Measurements from ENCODE around the gene ZNF710.

The ZNF710 gene

DNA sequence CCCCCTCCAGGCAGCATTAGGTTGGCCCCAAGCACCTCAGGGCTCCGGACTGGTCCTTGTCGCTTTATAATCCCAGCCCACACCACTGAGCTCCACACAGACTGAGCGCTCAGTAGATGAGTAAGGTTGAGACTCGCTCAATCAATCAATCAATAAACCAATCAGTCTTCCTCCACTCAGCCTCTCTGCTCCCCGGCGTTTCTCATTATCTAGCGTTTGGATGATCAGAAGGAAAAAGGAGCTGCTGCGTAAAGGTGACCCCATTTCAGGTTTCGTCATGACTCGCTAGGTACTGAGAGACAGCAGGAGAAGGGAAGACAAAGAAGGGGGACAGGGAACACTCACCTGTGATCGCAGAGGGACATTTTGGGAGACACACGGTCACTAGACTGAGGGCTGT lies 41.2 kb downstream of the ZNF710 start:
- no peak for DNase-seq

DNA sequence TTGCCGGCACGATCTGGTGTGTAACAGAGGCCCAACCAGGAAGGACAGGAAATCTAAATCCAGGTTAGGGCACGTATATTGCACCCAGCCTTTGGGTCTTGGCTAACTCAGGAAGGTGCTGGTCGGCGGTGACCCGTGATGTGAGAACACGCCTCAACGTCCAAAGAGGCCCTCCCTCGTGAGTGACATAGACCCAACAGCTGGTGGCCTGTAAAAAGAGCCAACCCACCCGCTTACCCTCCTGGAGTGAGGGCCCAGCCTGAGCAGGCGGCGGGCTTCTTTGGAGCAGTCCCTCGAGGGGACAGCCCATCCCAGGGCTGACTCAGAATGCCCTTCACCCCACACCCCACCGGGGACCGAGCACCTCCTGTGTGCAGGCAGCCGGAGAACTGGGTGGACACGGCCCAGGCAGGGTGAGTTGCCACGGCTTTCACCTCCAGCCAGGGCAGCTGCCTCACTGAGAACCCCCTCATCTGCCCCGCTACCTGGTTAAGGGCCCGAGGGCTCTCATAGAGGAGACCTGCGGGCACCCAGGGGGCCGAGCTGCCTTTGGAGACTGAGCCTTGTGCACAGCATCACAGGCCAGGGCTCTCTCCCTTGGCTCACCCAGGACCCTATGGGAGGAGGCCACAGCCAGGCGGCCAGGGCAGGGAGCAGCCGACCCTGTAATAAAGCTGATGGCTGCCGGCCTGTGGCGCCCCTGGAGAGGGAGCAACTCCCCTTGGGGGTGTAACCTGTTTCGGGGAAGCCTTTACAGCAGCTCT lies 41.8 kb downstream of the ZNF710 start:
- no peak for DNase-seq

DNA sequence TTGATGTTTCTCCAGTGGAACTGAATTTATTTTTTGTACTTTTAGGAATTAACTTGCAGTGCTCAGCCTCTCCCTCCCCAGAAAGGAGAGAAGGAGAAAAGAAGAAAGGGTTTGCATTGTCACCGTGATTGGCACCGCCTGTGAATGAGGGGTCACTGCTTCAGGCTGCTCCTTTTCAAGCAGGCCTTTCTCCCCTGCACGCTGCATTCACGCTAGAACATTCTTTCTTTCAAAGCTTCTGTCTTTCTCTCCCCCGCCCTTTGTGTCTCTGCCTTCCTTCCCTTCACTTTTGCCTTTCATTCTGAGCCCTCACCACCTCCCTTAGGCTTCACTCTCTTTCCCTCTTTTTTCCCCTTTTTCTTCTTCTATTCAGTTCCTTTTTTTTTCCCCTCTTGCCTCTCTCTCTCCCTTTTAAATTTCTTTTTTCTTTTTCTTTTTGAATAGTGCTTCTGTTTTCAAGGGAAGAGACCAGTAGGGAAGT lies 42.4 kb downstream of the ZNF710 start:
- no peak for DNase-seq

DNA sequence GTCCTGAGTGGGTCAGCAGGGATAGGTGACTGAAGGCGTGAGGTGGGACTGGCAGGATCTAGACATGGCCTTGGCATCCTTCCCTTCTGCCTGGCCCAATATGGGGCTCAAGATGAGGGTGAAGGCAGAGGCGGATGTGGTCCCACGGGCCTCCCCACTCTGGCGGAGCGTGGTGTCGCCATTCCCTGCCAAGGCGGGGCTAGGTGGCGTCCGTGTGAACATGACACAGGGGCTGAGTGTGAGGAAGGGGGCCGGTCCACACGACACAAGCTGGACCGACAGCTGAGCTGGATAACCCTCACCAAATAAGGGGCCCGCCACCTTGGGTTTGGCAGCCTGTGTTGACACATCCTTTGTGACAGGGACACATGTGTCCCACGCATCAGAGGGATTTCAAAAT lies 43.1 kb downstream of the ZNF710 start:
- no peak for DNase-seq

DNA sequence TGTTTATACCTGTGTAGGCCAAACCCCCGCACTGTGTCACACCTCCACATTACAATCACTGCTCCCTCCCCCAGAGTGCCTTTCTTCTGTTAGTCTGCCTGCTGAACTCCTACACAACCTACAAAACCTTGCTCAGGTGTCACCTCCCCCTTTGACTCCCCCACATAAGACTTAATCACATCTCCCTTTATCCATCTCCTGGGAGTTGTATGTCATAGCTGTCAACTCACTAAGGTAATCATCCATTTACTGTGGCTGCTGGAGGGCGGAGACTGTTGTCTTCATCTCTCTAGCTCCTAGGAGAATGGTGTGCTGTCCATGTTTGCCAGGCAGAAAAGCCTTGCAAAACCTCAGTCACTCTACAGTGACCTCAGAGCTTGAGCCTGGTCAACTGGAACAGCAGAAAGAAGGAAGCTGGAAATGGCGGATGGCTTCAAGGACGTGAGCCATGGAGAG lies 43.8 kb downstream of the ZNF710 start:
- no peak for DNase-seq

DNA sequence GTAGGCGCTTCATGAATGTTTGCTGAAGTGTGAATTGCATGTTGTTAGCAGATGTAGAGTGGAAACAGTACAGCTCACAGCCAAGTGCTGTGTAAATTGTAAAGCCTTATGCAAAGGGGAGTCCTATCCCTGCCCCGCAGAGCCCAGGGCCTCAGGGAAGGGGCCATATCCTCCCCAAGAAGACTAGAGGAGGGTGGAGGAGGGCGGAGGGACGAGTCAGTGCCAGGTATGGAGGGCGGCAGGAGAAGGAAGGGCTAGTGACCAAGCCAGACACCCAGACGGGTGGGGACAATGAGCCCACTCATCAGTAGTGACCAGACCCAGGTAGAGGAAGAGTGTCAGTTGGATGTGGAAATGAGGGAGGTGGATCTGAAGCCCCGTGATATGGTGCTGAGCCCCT lies 45.2 kb downstream of the ZNF710 start:
- DNase-seq = no peak

DNA sequence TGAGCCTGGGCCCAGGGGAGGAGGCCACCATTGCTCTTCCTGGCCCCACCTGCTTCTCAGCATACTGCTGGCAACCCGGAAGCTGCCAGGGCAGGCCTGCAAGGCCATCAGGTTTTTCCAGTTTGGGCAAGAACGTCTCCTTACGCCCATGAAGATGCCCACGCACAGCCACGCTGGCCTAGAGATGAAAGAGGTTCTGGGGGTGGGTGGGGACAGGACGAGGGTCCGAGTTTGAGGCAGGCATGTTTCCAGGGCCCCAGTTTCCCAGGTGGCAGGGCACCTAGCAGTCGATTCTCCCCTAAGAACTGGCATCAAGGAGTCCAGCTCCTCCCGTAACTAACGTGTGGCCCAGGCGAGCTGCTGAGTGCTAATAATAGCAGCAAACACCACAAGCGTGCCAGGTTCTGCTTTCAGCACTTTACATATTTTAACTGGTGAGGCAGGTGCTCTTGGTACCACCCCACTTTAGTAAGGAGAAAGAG lies 45.8 kb downstream of the ZNF710 start:
- DNase-seq = no peak

DNA sequence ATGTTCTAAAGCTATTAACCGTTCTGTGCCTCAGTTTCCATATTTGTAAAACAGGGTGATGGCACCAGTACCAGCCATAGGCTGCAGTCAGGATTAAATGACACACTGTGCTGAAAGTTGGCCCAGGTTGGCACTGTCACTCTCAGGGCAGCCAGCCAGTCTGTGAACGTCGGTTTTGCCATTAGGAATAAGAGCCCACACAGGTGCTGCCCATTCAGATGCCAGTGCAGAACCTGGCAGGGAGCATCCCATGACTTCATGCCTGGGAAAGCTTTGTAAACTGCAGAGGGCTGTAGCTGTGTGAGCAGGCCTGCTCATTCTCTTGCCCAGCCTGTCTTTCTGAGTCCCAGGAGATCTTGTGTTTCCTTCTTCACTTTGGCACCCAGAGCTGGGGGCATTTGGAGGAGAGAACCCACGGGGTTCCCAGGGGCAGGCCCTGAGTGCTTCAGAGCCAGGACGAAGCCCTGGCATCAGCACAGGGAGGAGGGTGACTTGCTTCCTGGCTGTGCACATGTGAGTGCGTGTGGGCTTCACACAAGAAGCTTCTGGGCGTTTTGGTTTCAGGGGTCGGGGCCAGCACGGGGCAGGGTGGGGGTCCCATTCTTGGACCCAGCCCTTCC lies 46.9 kb downstream of the ZNF710 start:
- no peak for DNase-seq

DNA sequence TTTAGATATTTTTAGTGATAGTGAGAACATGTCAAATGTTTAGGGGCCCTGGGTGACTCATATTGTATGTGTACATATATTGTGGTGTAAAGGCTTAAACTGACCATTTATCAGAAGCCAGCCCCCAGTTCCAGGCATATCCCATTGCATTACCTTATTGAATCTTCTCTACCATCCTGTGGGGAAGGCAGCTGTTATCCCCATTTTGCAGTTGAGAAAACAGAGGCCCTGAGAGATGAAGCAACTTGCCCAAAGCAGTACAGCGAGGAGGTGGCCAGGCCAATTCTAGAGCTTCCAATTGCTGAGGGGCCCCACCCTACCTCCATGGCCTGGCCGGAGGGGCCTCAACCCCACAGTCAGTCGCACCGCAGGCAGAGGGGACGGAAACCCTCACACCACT lies 47.9 kb downstream of the ZNF710 start:
- DNase-seq = no peak

DNA sequence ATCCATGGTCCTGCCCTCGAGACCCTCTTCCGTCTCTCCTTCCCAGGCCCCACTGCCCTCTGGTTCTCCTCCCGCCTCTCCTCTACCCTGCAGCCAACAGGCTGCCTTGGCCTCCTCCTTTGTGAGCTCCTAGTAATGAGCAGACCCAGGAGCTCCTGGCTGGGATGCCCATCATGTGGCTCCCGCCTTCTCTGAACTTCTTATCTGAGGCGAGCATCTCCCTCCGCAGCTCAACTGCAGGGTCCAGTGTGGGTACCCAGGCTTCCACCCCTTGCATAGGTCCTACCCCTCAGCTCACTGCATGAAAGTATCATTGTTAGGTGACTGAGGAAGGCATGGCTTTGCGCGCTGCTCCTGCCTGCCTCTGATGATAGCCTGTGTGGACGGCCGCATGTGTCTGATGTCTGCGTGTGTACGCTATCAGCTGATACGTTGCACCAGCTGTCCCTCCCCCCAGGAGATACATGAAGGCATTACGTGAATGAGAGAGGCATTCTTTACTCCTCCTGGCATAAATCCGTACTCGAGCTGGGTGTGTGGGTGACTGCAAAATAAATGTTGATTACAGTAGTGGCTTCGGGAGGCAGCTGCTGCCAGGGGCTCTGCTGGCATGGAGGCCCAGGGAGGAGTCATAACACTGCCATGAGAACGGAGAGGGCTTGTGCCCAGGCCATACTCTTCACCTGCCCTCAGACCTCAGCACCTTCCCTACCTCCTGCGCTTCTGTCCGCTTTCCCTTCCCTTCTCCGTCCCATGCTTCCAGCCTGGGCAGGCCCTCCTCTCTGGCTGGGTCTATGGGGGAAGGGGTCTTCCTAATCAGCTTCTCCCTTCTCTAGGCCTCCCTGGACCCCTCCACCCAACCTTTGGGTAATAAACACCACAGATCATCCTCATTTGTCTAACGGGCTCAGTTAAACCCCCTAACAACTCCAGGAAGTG lies 48.8 kb downstream of the ZNF710 start:
- DNase-seq = no peak

DNA sequence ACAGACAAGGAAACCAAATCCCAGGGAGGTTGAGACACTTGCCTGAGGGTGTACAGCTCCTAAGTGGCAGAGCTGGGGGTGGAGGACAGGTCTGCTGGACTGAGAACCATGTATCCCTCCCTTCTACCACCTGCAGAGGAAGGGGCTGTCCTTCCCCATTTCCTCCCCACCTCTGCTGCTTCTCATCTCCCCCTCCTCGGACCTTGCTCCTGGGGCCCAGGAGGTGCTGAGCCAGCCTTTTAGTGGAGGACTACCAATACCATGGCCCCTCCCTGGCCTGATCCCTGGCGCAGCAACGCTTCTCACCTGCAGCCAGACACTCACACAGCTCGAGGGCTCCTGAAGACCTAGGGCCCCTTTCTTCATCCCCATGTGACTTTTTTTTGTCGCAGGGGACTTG lies 50.8 kb downstream of the ZNF710 start:
- DNase-seq = no peak

DNA sequence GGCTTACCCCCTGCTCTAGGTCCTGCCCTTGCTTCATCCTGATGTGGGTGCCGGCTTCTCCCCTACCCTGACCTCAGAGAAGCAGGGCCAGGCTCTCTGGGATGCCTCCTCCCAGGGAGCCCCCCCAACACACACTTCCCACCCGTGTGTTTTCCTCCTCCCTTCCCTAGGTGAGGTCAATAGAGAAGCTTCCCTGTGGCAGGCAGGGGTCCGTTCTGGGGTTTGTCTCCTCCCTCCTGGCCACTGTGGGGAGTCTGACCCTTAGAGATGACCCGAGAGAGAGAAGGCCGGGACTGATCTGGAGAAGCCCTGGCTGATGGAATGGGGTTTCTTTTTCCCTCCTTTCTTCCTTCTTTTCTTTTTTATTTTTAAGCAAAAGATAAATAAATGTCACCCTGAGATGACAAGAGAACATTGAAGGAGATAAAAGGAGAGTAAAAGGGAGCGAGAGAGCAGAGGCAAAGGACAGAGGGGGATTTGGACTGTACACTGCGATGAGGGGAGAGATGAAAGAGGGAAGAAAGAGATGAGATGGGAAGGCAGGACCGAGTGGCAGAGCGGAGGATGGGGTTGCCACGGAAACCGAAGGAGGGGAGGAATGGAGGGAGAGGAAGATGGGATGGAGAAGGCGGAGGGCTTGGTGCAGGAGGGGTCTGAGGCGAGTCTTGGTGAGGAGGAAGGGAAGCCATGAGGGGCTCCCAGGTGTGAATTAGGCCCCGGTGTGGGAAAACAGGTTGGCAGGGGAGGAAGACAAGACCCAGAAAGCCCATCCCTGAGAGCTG lies 52.8 kb downstream of the ZNF710 start:
- DNase-seq = no peak

DNA sequence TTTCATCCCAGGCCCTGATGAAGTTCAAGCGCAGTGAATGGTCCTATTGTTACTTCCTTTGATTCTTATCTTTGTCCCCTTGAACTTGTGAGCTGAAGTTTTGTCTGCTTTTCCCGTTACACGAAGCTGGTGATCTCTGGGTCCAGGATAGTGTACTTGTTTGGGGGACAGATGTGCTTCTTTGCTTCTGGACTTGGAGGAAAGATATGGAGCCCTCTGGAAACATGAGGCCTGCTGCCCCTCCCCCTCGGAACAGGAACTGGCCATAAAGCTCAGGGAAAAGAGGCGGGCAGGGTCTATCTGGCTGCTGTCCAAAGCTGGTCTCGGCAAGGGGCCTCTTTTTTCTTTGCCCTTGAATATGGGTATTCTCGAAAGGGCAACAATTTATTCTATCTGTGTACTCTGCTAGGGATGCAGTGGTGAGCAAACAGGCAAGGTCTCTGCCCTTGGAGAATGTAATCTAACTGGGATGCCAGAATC lies 53.5 kb downstream of the ZNF710 start:
- DNase-seq = no peak

DNA sequence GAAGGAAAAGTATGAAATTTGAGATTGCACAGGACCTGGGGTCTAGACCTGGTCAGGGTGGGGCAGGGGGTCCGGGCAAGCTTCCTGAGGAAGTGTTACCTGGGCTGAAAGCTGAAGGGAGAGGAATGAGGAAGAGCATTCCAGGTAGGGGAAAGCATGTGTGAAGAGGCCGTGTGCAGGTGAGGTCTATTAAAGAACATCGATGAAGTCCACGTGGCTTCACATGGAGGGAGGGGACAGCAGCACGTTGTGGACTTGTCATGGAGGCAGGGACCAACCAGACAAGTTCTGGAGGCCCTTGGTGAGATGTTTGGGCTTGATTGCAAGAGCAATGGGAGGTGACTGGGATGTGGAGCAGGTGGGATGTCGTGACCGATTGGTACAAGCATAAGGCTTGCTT lies 54.1 kb downstream of the ZNF710 start:
- no peak for DNase-seq

DNA sequence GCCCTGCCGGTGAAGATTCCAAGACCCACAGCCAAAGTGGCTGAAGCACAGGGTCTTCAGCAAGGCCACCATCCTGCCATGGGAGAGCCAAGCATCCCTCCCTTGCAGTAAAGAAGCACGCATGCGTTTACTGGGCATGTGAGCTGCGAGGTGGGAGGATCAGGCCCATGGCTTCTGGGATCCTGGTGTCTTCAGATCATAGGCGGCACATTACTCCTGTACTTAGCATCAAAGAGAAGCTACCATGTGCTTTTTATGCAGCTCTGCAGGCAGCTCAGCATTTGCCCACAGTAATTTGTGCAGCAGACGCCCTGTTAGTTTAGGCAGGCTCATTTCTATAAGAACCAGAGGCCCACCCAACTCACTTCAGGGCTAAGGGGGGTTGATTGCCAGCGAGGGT lies 55.4 kb downstream of the ZNF710 start:
- DNase-seq = no peak

DNA sequence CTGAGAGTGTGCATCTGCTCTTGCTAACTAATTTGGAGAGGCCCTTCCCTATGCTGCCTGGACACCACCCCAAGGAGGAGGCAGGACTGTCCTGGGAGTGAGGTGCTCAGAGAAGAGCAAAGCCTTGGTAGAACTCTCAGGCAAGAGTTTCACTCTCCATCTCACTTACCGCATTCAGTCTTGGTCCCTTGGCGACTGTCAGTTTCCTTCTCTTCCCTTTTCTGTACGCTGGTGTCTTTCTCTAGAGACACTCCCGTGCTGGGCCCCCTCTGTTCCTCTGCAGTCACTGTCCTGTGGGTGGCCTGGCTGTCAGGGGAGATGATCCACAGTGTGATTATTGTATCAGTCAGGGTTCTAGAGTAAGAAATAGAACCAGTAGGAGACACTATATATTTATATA lies 57.2 kb downstream of the ZNF710 start:
- DNase-seq = no peak

DNA sequence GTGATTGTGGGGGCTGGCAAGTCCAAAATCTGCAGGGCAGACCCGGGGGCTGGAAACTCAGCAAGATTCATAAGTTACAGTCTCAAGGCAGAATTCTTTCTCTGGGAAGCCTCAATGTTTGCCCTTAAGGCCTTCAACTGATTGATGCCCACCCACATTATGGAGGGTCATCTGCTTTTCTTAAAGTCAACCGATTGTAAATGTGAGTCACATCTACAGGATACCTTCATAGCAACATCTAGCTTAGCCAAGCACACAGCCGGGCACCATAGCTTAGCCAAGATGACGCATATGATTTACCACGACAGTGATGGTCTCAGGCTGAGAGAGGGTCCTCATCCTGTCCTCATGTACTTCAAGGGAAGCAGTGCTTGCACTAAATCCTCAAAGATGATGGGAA lies 57.7 kb downstream of the ZNF710 start:
- no peak for DNase-seq

DNA sequence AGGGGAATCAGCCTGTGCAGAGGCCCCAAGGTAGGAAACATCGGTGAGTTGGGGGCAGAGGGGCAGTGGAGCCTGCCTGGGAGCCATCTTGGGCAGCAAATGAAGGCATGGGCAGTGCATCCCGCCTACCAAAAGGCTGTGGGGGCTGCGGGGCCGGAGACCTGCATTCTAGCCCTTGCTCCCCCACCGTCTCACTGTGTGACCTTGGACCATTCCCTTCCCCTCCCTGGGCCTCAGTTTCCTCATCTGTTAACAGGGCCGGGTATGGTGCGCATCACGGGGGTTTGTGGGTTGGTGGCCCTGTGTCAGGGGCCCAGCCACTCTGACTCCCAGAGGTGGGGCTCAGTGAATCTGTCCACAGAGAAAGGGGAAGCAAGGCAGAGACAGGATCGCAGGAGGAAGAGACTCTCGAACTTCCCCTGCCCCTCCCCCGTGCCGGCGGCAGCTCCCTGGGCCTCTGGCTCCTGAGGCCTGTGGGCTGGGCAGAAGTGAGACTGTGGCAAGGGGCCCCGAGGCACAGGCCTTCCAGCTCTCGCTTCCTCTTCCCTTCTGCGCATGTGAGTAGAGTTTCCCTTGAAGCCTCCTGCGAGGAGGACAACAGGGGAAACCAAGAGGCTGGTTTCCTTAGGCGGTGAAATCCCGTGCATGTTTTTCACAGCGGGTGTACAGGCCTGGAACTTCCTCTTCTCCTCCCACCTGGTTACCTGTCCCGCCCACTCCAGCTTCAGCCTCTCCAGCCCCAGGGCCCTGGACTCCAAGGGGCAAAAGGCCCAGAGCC lies 58.3 kb downstream of the ZNF710 start:
- DNase-seq = peak; percentile 98

DNA sequence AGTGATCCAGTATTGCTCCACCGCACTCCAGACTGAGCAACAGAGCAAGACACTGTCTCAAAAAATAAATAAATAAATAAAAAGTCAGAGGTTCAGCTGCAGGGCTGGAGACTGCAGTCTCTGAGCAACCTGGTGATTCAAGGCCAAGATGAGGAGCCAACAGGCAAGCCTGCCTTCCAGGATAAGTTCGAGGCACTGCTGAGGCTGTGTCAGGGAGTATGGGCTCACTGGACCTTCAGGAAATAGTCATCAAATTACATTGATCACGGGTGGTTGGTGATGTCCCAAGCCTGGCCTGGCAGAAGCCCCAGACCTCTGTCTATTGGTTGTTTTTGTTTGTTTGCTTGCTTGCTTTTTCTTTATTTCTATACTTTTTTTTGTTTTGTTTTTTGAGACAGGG lies 59.7 kb downstream of the ZNF710 start:
- DNase-seq = no peak

DNA sequence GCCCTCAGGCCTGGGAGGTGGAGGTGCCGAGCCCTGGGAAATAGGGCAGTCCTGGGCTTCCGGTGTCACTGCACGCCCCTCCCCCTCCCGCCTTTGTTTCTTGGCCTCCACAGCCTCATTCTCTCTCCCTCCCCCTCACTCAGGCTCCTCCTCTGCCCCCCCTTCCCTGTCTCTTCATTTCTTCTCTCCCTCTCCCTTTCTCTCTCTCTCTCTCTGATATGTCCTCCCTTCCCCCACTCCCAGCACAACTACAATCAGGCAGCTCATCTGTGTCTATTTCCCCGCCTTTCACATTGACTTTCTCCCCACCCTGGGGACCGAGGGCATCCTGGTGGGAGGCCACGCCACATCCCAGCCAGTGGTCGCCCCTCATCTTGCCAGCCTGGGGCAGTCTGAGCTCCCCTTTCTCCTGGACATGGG lies 60.9 kb downstream of the ZNF710 start:
- no peak for DNase-seq

DNA sequence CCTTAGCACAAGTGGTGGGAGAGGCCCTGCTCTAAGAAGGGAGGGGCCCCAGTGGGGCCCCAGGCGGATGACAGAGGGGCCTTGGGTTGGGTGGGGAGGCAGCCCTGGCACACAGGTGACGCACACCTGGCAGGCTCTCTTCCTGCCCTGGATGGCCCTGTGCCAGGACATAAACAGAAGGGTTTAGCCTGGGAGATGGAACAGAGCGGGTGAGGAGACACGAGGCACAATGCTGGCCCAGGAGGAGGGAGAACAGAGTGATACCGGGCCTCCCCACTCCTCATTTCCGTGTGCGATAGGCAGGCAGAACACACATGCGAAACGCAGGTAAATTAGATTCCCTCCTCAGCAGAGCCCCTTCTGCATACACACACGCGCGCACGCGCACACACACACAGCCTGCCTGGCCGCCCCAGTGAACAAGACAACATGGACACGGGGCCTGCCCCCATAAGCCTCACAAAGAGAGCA lies 61.4 kb downstream of the ZNF710 start:
- DNase-seq = no peak
